Peyer's patch (tissue), 4 donors: ENCODE data around the gene MEI1. TPM values are rescaled to one million over a fixed set of nuclear protein-coding genes. Genes with fewer than 3 reads are reported as not detected.

ENCODE experiments used
- DNase-seq, 3 donors: peaks; one replicate each; pipeline ENCODE4 v3.0.0-alpha.2; 2017 to 2019
- H3K27ac ChIP-seq, 4 donors: fragments of 200-600 bp; sonication (generic); one replicate each; pipeline ENCODE4 v1.5.1; 2016 to 2019
- H3K27me3 ChIP-seq, 2 donors: fragments of 200-600 bp; sonication (generic); one replicate each; pipeline ENCODE4 v1.5.1; 2019
- H3K36me3 ChIP-seq, 3 donors: fragments of 200-600 bp; sonication (generic); one replicate each; pipeline ENCODE4 v1.5.1; 2016 to 2019
- H3K4me1 ChIP-seq, 4 donors: fragments of 200-600 bp; sonication (generic); one replicate each; pipeline ENCODE4 v1.5.1; 2016 to 2019
- H3K4me3 ChIP-seq, 4 donors: fragments of 200-600 bp; sonication (generic); 1 replicate in 3 of 4; 2 replicates in 1 of 4; pipeline ENCODE4 v1.5.1; 2016 to 2019; ENCODE audit warnings: mild to moderate bottlenecking in 1 of 4
- H3K9me3 ChIP-seq, 4 donors: fragments of 200-600 bp; sonication (generic); one replicate each; pipeline ENCODE4 v1.5.1; 2016 to 2019; ENCODE audit warnings: mild to moderate bottlenecking in 1 of 4
- POLR2A ChIP-seq, 2 donors: fragments of 450-650 bp; IDR thresholded peaks; one replicate each; pipeline ENCODE4 v1.5.1; 2017; ENCODE audit warnings: antibody characterized with exemption in 2 of 2, mild to moderate bottlenecking in 2 of 2, moderate library complexity in 2 of 2
- total RNA-seq, 4 donors: library from RNA; depleted of rRNA; stranded (reverse); fragments of >200 nt; gene quantifications; one replicate each; pipeline ENCODE4 v1.1.0, GENCODE V29; 2016
- TF ChIP-seq, protein P1 (sequence below), 6 experiments: fragments of 450-650 bp in 4 of 6; fragments of 200-600 bp in 2 of 6; sonication (generic) in 1 of 6; IDR thresholded peaks; one replicate each; pipeline ENCODE4 v1.5.1; 2017 to 2019; ENCODE audit warnings: antibody characterized with exemption in 6 of 6, mild to moderate bottlenecking in 3 of 6, moderate library complexity in 1 of 6

Gene MEI1
- total RNA-seq, 4 donors from 2014 or later, result 1.1 to 20.6 (median 11.7) TPM

DNA sequence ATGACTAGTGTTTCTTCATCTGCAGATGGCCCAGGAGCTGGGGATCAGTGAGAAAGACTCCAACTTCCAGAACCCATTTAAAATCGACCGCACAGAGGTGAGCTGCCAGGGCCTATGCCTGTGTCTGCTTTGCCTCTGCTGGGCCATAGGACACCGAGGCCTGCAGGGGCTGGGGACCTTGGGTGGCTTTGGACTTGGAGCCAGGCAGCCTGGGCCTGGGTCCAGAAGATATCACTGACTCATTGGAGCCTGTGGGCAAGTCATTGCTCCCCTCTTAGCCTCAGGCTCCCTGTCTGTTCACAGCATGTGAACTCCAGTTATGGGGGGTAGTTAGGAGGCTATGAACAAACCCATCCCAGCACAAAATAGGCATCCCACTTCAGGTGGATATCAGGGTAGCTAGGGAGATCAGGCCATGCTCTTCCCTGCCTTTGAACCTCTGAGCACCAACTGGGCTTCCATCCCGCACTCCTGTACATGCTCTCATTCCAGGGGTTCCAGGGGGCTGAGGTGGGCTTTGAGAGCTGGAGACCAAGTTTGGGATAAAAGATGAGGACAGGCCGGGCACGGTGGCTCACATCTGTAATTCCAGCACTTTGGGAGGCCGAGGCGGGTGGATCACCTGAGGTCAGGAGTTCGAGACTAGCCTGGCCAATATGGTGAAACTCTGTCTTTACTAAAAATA lies 114.6 kb downstream of the MEI1 start:
- Histone ChIP-seq H3K9me3 (no peaks in the 10 kb centered on the region), H3K4me1 (no peaks in the 10 kb centered on the region), H3K27me3 (no peaks in the 10 kb centered on the region), H3K27ac (no peak overlapping the region), H3K4me3 (no peak overlapping the region), H3K36me3 (peaks cover 0 to 16% (median 0%) of the 10 kb centered on the region in 3 donors)
- no peak for DNase-seq
- TF ChIP-seq POLR2A (IDR thresholded peaks at IDR 0.05), result no peak
- TF ChIP-seq, protein P1, sequence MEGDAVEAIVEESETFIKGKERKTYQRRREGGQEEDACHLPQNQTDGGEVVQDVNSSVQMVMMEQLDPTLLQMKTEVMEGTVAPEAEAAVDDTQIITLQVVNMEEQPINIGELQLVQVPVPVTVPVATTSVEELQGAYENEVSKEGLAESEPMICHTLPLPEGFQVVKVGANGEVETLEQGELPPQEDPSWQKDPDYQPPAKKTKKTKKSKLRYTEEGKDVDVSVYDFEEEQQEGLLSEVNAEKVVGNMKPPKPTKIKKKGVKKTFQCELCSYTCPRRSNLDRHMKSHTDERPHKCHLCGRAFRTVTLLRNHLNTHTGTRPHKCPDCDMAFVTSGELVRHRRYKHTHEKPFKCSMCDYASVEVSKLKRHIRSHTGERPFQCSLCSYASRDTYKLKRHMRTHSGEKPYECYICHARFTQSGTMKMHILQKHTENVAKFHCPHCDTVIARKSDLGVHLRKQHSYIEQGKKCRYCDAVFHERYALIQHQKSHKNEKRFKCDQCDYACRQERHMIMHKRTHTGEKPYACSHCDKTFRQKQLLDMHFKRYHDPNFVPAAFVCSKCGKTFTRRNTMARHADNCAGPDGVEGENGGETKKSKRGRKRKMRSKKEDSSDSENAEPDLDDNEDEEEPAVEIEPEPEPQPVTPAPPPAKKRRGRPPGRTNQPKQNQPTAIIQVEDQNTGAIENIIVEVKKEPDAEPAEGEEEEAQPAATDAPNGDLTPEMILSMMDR (IDR thresholded peaks at IDR 0.05), result no peak

DNA sequence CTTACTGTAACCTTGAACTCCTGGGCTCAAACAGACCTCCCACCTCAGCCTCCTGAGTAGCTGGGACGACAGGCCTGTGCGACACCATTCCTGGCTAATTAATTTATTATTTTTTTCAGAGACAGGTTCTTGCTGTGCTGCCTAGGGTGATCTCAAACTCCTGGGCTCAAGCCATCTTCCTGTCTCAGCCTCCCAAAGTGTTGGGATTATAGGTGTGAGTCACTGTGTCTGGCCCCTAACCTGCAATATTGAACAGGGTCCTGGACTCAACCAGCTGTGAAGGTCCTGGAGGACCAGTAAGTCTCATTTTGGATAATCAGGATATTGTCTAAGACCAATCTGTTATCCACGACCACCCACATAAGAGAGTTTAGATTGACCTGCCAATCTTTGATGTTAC lies 116.4 kb downstream of the MEI1 start:
- Histone ChIP-seq H3K27ac (no peak overlapping the region), H3K36me3 (peaks cover 0 to 16% (median 0%) of the 10 kb centered on the region in 3 donors)

DNA sequence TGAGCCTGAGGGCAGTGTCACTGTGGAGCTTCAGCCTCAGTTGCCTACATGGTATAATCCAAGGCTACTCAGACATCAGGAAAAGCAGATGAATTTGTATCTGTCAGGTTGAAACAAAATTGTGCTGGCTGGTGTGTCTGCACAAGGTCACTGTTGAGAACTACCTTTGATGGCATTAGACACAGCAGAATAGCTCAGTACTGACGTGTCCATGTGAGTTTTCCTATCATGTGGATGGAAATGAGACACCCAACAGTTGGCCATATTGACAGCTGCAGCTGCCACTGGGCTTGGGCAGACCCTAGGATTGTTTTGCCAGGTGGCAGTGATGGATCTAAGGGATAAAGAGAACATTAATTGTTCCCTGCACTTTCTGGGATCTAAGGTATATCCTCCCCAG lies 116.9 kb downstream of the MEI1 start:
- Histone ChIP-seq H3K9me3 (no peaks in the 10 kb centered on the region), H3K27me3 (no peaks in the 10 kb centered on the region), H3K4me3 (no peak overlapping the region), H3K36me3 (peaks cover 0 to 16% (median 0%) of the 10 kb centered on the region in 3 donors), H3K27ac (no peak overlapping the region), H3K4me1 (no peaks in the 10 kb centered on the region)
- no peak for TF ChIP-seq POLR2A (IDR thresholded peaks at IDR 0.05)
- TF ChIP-seq, protein P1 (IDR thresholded peaks at IDR 0.05), result no peak
- no peak for DNase-seq

More for the DNA sequence above, 116.4 kb downstream of the MEI1 start:
- no peaks in the 10 kb centered on the region for H3K9me3 ChIP-seq
- H3K27me3 ChIP-seq, result no peaks in the 10 kb centered on the region
- no peak overlapping the region for H3K4me3 ChIP-seq
- DNase-seq, result no peak
- TF ChIP-seq, protein P1 (IDR thresholded peaks at IDR 0.05), result no peak
- no peak for TF ChIP-seq POLR2A (IDR thresholded peaks at IDR 0.05)
- no peaks in the 10 kb centered on the region for H3K4me1 ChIP-seq

DNA sequence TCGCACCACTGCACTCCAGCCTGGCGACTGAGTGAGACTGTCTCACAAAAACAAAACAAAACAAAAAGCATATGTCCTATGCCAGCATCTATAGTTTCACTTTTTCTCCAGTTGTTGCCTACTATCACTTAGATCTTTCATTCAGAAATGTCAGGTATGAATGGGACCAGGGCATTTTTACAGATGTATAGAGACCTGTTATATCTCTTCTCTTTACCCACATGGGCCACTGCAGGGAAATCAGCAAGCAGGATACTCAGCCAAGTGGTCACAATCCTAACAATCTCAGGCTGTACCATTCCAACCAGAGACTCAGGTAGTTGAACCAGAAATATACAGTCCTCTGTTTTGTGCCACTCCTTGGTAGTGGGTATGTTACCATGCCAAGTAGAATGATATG lies 117.6 kb downstream of the MEI1 start:
- no peaks in the 10 kb centered on the region for H3K4me1 ChIP-seq
- no peaks in the 10 kb centered on the region for H3K9me3 ChIP-seq
- TF ChIP-seq, protein P1 (IDR thresholded peaks at IDR 0.05), result no peak
- TF ChIP-seq POLR2A (IDR thresholded peaks at IDR 0.05), result no peak
- no peak overlapping the region for H3K27ac ChIP-seq
- no peak overlapping the region for H3K4me3 ChIP-seq
- no peak for DNase-seq
- peaks cover 0 to 16% (median 0%) of the 10 kb centered on the region in 3 donors for H3K36me3 ChIP-seq
- no peaks in the 10 kb centered on the region for H3K27me3 ChIP-seq

DNA sequence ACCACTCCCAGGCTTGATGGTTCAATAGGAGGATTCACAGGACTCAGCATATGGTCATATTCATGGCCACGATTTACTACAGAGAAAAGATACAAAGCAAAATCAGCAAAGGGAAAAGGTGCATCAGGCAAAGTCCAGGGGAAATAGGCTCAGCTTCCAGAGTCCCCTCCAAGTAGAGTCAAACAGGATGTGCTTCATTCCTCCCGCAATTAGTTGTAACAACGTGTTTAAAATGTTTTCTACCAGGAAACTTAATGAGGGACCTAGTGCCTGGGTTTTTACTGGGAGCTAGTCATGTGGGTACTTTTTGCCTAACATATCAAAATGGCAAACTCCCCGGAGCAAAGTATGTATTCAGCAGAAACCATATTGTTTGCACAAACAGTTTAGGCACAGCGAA lies 118.7 kb downstream of the MEI1 start:
- H3K27me3 ChIP-seq, result no peaks in the 10 kb centered on the region
- H3K4me1 ChIP-seq, result no peaks in the 10 kb centered on the region
- no peak for DNase-seq
- H3K4me3 ChIP-seq, result no peak overlapping the region
- peaks cover 0 to 16% (median 0%) of the 10 kb centered on the region in 3 donors for H3K36me3 ChIP-seq
- no peak for TF ChIP-seq POLR2A (IDR thresholded peaks at IDR 0.05)
- TF ChIP-seq, protein P1 (IDR thresholded peaks at IDR 0.05), result no peak
- H3K27ac ChIP-seq, result no peak overlapping the region
- H3K9me3 ChIP-seq, result no peaks in the 10 kb centered on the region
